HG02623 (cell line): Measurements from ENCODE around the gene ARTN.

Experiments
- ATAC-seq: cut with Tn5 transposase; IDR thresholded peaks from one replicate; pipeline ENCODE4 v1.9.1; 2021; ENCODE audit warnings: moderate library complexity; ENCODE audit not compliant: unreplicated experiment

Gene ARTN

GRCh38 chr1:43970502-43970901, 36.9 kb downstream of the ARTN start:
- ATAC-seq, result no peak

GRCh38 chr1:43970911-43971310, 37.3 kb downstream of the ARTN start:
- no peak for ATAC-seq

- no peak for ATAC-seq
Observed at GRCh38 chr1:43971336-43971980, 37.9 kb downstream of the ARTN start.

- no peak for ATAC-seq
Observed at GRCh38 chr1:43973981-43974442, 40.4 kb downstream of the ARTN start.

GRCh38 chr1:43974443-43975248, 41.0 kb downstream of the ARTN start, which contains the start of gene ATP6V0B:
Gene ATP6V0B, plus strand, starts transcription at chr1:43974960. Its CDS starts 81 bp downstream, at chr1:43975041.
- peak; percentile 62 for ATAC-seq

GRCh38 chr1:43975249-43975961, 41.8 kb downstream of the ARTN start:
- ATAC-seq, result no peak

- no peak for ATAC-seq
Observed at GRCh38 chr1:43976045-43976444, 42.4 kb downstream of the ARTN start.

GRCh38 chr1:43976890-43977289, 43.3 kb downstream of the ARTN start:
- no peak for ATAC-seq

- no peak for ATAC-seq
Observed at GRCh38 chr1:43977376-43978263, 44.0 kb downstream of the ARTN start.

GRCh38 chr1:43978264-43978550, 44.6 kb downstream of the ARTN start:
- ATAC-seq, result no peak

- ATAC-seq, result no peak
Observed at GRCh38 chr1:43978551-43979260, 45.1 kb downstream of the ARTN start, which contains the start of gene B4GALT2. Gene B4GALT2, plus strand, starts transcription at chr1:43979210. Its CDS starts 1,951 bp downstream, at chr1:43981161.

- ATAC-seq, result no peak
Observed at GRCh38 chr1:43979261-43979527, 45.6 kb downstream of the ARTN start.

GRCh38 chr1:43979528-43980254, 46.1 kb downstream of the ARTN start:
- no peak for ATAC-seq

GRCh38 chr1:43980255-43981134, 46.9 kb downstream of the ARTN start:
- ATAC-seq, result no peak

GRCh38 chr1:43981135-43981491, 47.5 kb downstream of the ARTN start:
- ATAC-seq, result no peak

GRCh38 chr1:43981636-43982035, 48.0 kb downstream of the ARTN start:
- no peak for ATAC-seq

- ATAC-seq, result no peak
Observed at GRCh38 chr1:43982241-43982640, 48.6 kb downstream of the ARTN start.

GRCh38 chr1:43982808-43983207, 49.2 kb downstream of the ARTN start:
- no peak for ATAC-seq
